Spleen (tissue), 11 donors: Measurements from ENCODE around the gene LSM3. TPM values are rescaled to one million over a fixed set of nuclear protein-coding genes. Genes with fewer than 3 reads are reported as not detected.
A peak's percentile ranks its signal among the peaks of the same experiment; 100 is the strongest.

Source experiments
- DNase-seq: peaks from one replicate; pipeline ENCODE4 v3.0.0-alpha.2; 2020
- H3K27ac ChIP-seq, 8 donors: fragments of 200-600 bp; sonication (generic) in 7 of 8; 1 replicate in 4 of 8; 2 replicates in 4 of 8; pipeline versions ENCODE4 v1.5.0 to v1.8.0; 2016 to 2021; ENCODE audit warnings: inconsistent platforms in 4 of 8, mild to moderate bottlenecking in 4 of 8, moderate library complexity in 1 of 8
- H3K27me3 ChIP-seq, 7 donors: fragments of 200-600 bp; sonication (generic) in 6 of 7; replicated peaks in 1 of 7; 1 replicate in 4 of 7; 2 replicates in 3 of 7; pipeline versions ENCODE4 v1.5.0 to v1.8.0; 2016 to 2021; ENCODE audit warnings: inconsistent platforms in 3 of 7, mild to moderate bottlenecking in 1 of 7
- H3K36me3 ChIP-seq, 6 donors: fragments of 200-600 bp; sonication (generic) in 5 of 6; 1 replicate in 4 of 6; 2 replicates in 2 of 6; pipeline versions ENCODE4 v1.5.0 to v1.8.0; 2016 to 2021; ENCODE audit warnings: inconsistent platforms in 2 of 6
- H3K4me1 ChIP-seq, 6 donors: fragments of 200-600 bp; sonication (generic) in 5 of 6; 1 replicate in 3 of 6; 2 replicates in 3 of 6; pipeline versions ENCODE4 v1.5.0 to v1.8.0; 2016 to 2021; ENCODE audit warnings: inconsistent platforms in 3 of 6
- H3K4me3 ChIP-seq, 8 donors: fragments of 200-600 bp; sonication (generic) in 7 of 8; 1 replicate in 4 of 8; 2 replicates in 4 of 8; pipeline versions ENCODE4 v1.5.0 to v1.8.0; 2016 to 2021; ENCODE audit warnings: inconsistent platforms in 4 of 8, mild to moderate bottlenecking in 4 of 8, moderate library complexity in 2 of 8
- H3K9me3 ChIP-seq, 8 donors: fragments of 200-600 bp; sonication (generic) in 7 of 8; 1 replicate in 4 of 8; 2 replicates in 4 of 8; pipeline versions ENCODE4 v1.5.0 to v1.8.0; 2016 to 2021; ENCODE audit warnings: inconsistent platforms in 4 of 8
- CTCF ChIP-seq, 11 experiments: fragments of 200-600 bp in 7 of 11; fragments of 450-650 bp in 4 of 11; sonication (generic) in 4 of 11; IDR thresholded peaks in 8 of 11; conservative IDR thresholded peaks in 3 of 11; 1 replicate in 7 of 11; 2 replicates in 4 of 11; pipeline versions ENCODE4 v1.4.0 to v1.8.0; 2016 to 2021; ENCODE audit warnings: antibody characterized with exemption in 11 of 11, inconsistent platforms in 4 of 11, mild to moderate bottlenecking in 1 of 11
- POLR2A ChIP-seq, 3 donors: fragments of 450-650 bp; IDR thresholded peaks; one replicate each; pipeline ENCODE4 v1.5.1; 2017; ENCODE audit warnings: antibody characterized with exemption in 3 of 3, mild to moderate bottlenecking in 1 of 3
- POLR2AphosphoS5 ChIP-seq, 3 donors: sonication (generic); formaldehyde crosslinking; IDR thresholded peaks; one replicate each; pipeline ENCODE4 v1.5.1; 2017; ENCODE audit warnings: antibody characterized with exemption in 3 of 3
- WGBS, 5 donors: extraction: QIAGEN DNeasy Blood & Tissue Kit in 3 of 5; methylation state at CpG; one replicate each; pipeline versions ENCODE4 v1.1.5 to v1.1.7; 2013 to 2018; 5-methylcytosine and 5-hydroxymethylcytosine counted together
- intact Hi-C: fragments of 100-400 bp; cut with DNase I; formaldehyde crosslinking; loops from one replicate; pipeline ENCODE4 v1.15.0; 2023; ENCODE audit warnings: low total_unique reads
- polyA plus RNA-seq, 3 donors: library from polyadenylated mRNA; stranded (reverse); fragments of 200-250 nt; gene quantifications; one replicate each; pipeline ENCODE4 v1.2.1, GENCODE V29; 2013
- total RNA-seq, 7 donors: library from RNA; depleted of rRNA in 3 of 7; stranded (reverse); fragments of >200 nt in 3 of 7; fragmentation: NEBNext Ultra II Directional in 4 of 7; extraction: Animal tissue kit (Norgen Biotek cat#: 25700) in 4 of 7; gene quantifications; one replicate each; pipeline versions ENCODE4 v1.1.0 to v1.2.1, GENCODE V29; 2016 to 2021
- donor health status: healthy with polysubstance abuse.
- donor health status: DM: no; HTN: no; CAD: no; lungs with moderate emphysema.
- donor health status: DM: no; HTN: no; CAD: no.
- donor health status: Bipolar disorder and iron deficiency.
- donor health status: healthy.
- donor health status: DM: no; HTN: no; CAD: no.
- donor health status: DM: yes; HTN: yes; CAD: no.

The LSM3 gene
- total and polyA plus RNA-seq, 10 donors: 7.5 to 15.8 (median 9.7) TPM

- Histone ChIP-seq H3K9me3 (no peaks in the 10 kb centered on the region), H3K36me3 (peaks cover 3 to 99% (median 63%) of the 10 kb centered on the region in 6 donors), H3K4me3 (no peak overlapping the region), H3K27ac (no peak overlapping the region), H3K27me3 (no peaks in the 10 kb centered on the region), H3K4me1 (peaks cover 0 to 8% (median under 1%) of the 10 kb centered on the region in 6 donors)
- DNase-seq: no peak
- 90 to 95% (median 91%) methylated on average over 8 to 11 of the region's 11 CpGs for WGBS, 5 donors
- intact Hi-C loops: no loop called here
- TF ChIP-seq CTCF (IDR thresholded peaks at IDR 0.05 in 8 of 11, conservative IDR thresholded peaks at IDR 0.05 in 3 of 11): no peak
- TF ChIP-seq POLR2AphosphoS5 (IDR thresholded peaks at IDR 0.05): peak in 1 of 3 donors; percentile 49
- no peak for TF ChIP-seq POLR2A (IDR thresholded peaks at IDR 0.05)
These were observed 26.2 kb upstream of the LSM3 start for GRCh38 chr3:14152233-14152962.

GRCh38 chr3:14152963-14153355, 25.7 kb upstream of the LSM3 start:
- intact Hi-C loops: no loop called here
- peaks cover 3 to 99% (median 63%) of the 10 kb centered on the region in 6 donors for H3K36me3 ChIP-seq
- DNase-seq: no peak
- WGBS, 5 donors: 94 to 96% (median 95%) methylated on average over 4 of the region's 4 CpGs
- H3K27me3 ChIP-seq: no peaks in the 10 kb centered on the region
- H3K27ac ChIP-seq: no peak overlapping the region
- no peaks in the 10 kb centered on the region for H3K9me3 ChIP-seq
- H3K4me3 ChIP-seq: no peak overlapping the region
- H3K4me1 ChIP-seq: peaks cover 0 to 5% (median 0%) of the 10 kb centered on the region in 6 donors
- TF ChIP-seq POLR2AphosphoS5 (IDR thresholded peaks at IDR 0.05): no peak
- TF ChIP-seq POLR2A (IDR thresholded peaks at IDR 0.05): no peak
- no peak for TF ChIP-seq CTCF (IDR thresholded peaks at IDR 0.05 in 8 of 11, conservative IDR thresholded peaks at IDR 0.05 in 3 of 11)

GRCh38 chr3:14153663-14154062, 25.0 kb upstream of the LSM3 start:
- Histone ChIP-seq H3K27ac (no peak overlapping the region), H3K4me1 (peaks cover 0 to 5% (median 0%) of the 10 kb centered on the region in 6 donors), H3K27me3 (no peaks in the 10 kb centered on the region), H3K36me3 (peaks cover 5 to 99% (median 65%) of the 10 kb centered on the region in 6 donors), H3K4me3 (no peak overlapping the region), H3K9me3 (no peaks in the 10 kb centered on the region)
- TF ChIP-seq CTCF (IDR thresholded peaks at IDR 0.05 in 8 of 11, conservative IDR thresholded peaks at IDR 0.05 in 3 of 11) (no peak), POLR2A (IDR thresholded peaks at IDR 0.05) (no peak)
- WGBS, 5 donors: 91 to 100% (median 95%) methylated on average over 6 of the region's 6 CpGs
- intact Hi-C loops: no loop called here
- no peak for DNase-seq

- no peak overlapping the region for H3K27ac ChIP-seq
- H3K27me3 ChIP-seq: no peaks in the 10 kb centered on the region
- TF ChIP-seq CTCF (IDR thresholded peaks at IDR 0.05 in 8 of 11, conservative IDR thresholded peaks at IDR 0.05 in 3 of 11) (no peak), POLR2AphosphoS5 (IDR thresholded peaks at IDR 0.05) (no peak), POLR2A (IDR thresholded peaks at IDR 0.05) (no peak)
- no peak for DNase-seq
- H3K9me3 ChIP-seq: no peaks in the 10 kb centered on the region
- H3K4me1 ChIP-seq: peaks cover 0 to 5% (median 0%) of the 10 kb centered on the region in 6 donors
- no peak overlapping the region for H3K4me3 ChIP-seq
- H3K36me3 ChIP-seq: peaks cover 5 to 99% (median 70%) of the 10 kb centered on the region in 6 donors
- intact Hi-C loops: no loop called here
- WGBS, 5 donors: 87 to 93% (median 91%) methylated on average over 5 of the region's 5 CpGs
These were observed 24.3 kb upstream of the LSM3 start for GRCh38 chr3:14154276-14154675.
